Endothelial cell of umbilical vein (primary cell): ENCODE measurements around the gene RNF32. TPM values are rescaled to one million over a fixed set of nuclear protein-coding genes. Genes with fewer than 3 reads are reported as not detected.

ENCODE experiments used
- BruUV-seq: library from RNA; stranded (reverse); fragments of 400-500 nt; replicated peaks from 2 replicates; lab custom pipeline; 2021; lab: Mats Ljungman, UMichigan
- CTCF ChIA-PET: fragments of 300-600, 350-600 bp; sonication (Branson Sonifier 250); formaldehyde crosslinking; loops from one replicate; lab custom pipeline; 2021; ENCODE audit warnings: antibody characterized with exemption, inconsistent platforms; lab: Charles Lee
- POLR2A ChIA-PET: fragments of 300-600, 350-600 bp; sonication (Branson Sonifier 250); formaldehyde crosslinking; loops from one replicate; lab custom pipeline; 2021; ENCODE audit warnings: antibody characterized with exemption, inconsistent platforms; lab: Charles Lee
- DNase-seq: peaks from one replicate; pipeline ENCODE4 v3.0.0-alpha.2; 2011; ENCODE audit warnings: low read depth, low spot score
- FAIRE-seq: peaks from 2 replicates; lab custom pipeline; 2011; peaks lifted over from hg19 to GRCh38; lab: Jason Lieb, UNC
- H2AFZ ChIP-seq: 2 replicates; pipeline ENCODE4 v1.6.0; 2012; ENCODE audit warnings: low read depth, low read length, control low read depth, inconsistent platforms
- H3K27ac ChIP-seq: 2 replicates; pipeline ENCODE4 v1.5.1; 2011; ENCODE audit warnings: low read depth, mild to moderate bottlenecking, control low read depth, low read length, moderate library complexity; ENCODE audit not compliant: insufficient read depth
- H3K27me3 ChIP-seq, 2 experiments: 2 replicates each; pipeline versions ENCODE4 v1.6.0 to v1.6.1; 2011; ENCODE audit warnings: low read length in 2 of 2, mixed read lengths in 1 of 2; ENCODE audit not compliant: control insufficient read depth in 2 of 2, insufficient read depth in 2 of 2
- H3K36me3 ChIP-seq, 2 experiments: 2 replicates in 1 of 2; 3 replicates in 1 of 2; pipeline ENCODE4 v1.5.1; 2011; ENCODE audit warnings: low read length in 2 of 2, mild to moderate bottlenecking in 1 of 2, moderate library complexity in 1 of 2; ENCODE audit not compliant: control insufficient read depth in 2 of 2, insufficient read depth in 2 of 2; ENCODE audit errors: extremely low read depth in 1 of 2
- H3K4me1 ChIP-seq: 3 replicates; pipeline ENCODE4 v1.5.1; 2011; ENCODE audit warnings: mild to moderate bottlenecking, low read length; ENCODE audit not compliant: control insufficient read depth, insufficient read depth; ENCODE audit errors: extremely low read depth
- H3K4me2 ChIP-seq: 2 replicates; pipeline ENCODE4 v1.6.1; 2011; ENCODE audit warnings: low read length, control low read depth, mixed read lengths; ENCODE audit not compliant: insufficient read depth
- H3K4me3 ChIP-seq, 3 experiments: fragments of 200-600 bp in 1 of 3; sonication (generic), shearing (Covaris generic) in 1 of 3; replicated peaks in 1 of 3; 2 replicates each; pipeline ENCODE4 v1.5.1; 2011 to 2016; ENCODE audit warnings: control low read depth in 3 of 3, low read length in 3 of 3, mild to moderate bottlenecking in 2 of 3, inconsistent platforms in 1 of 3, low read depth in 1 of 3, moderate library complexity in 1 of 3; ENCODE audit not compliant: insufficient read depth in 1 of 3
- H3K79me2 ChIP-seq: 2 replicates; pipeline ENCODE4 v1.6.0; 2012; ENCODE audit warnings: low read length, inconsistent platforms; ENCODE audit not compliant: control insufficient read depth, insufficient read depth
- H3K9ac ChIP-seq: replicated peaks from 2 replicates; pipeline ENCODE3; 2011; ENCODE audit warnings: low read length, control low read depth; ENCODE audit not compliant: insufficient read depth; ENCODE audit errors: extremely low read depth
- H3K9me1 ChIP-seq: replicated peaks from 3 replicates; pipeline ENCODE4 v1.6.0; 2011; ENCODE audit warnings: mild to moderate bottlenecking, low read length; ENCODE audit not compliant: control insufficient read depth, insufficient read depth; ENCODE audit errors: extremely low read depth
- H3K9me3 ChIP-seq: replicated peaks from 2 replicates; pipeline ENCODE4 v1.5.1; 2012; ENCODE audit warnings: low read length, inconsistent platforms; ENCODE audit not compliant: control insufficient read depth, insufficient read depth
- H4K20me1 ChIP-seq: replicated peaks from 2 replicates; pipeline ENCODE3; 2011; ENCODE audit warnings: mild to moderate bottlenecking, low read length; ENCODE audit not compliant: control insufficient read depth, insufficient read depth; ENCODE audit errors: extremely low read depth
- EZH2 ChIP-seq: IDR thresholded peaks from 2 replicates; pipeline ENCODE4 v1.6.1; 2012; ENCODE audit warnings: borderline replicate concordance, low read depth, mild to moderate bottlenecking, moderate library complexity, low read length, inconsistent platforms; ENCODE audit not compliant: severe bottlenecking
- FOS ChIP-seq: IDR thresholded peaks from 2 replicates; pipeline ENCODE4 v1.6.1; 2011; ENCODE audit warnings: mild to moderate bottlenecking, low read length, moderate library complexity, borderline replicate concordance; ENCODE audit not compliant: insufficient read depth
- GATA2 ChIP-seq: IDR thresholded peaks from 2 replicates; pipeline ENCODE4 v1.7.0; 2011; ENCODE audit warnings: low read depth, mild to moderate bottlenecking, moderate library complexity, mixed read lengths, low read length; ENCODE audit not compliant: insufficient read length, insufficient read depth
- JUN ChIP-seq: IDR thresholded peaks from 2 replicates; pipeline ENCODE4 v1.6.1; 2011; ENCODE audit warnings: borderline replicate concordance, low read depth; ENCODE audit not compliant: insufficient read length, insufficient read depth
- MAX ChIP-seq: IDR thresholded peaks from 2 replicates; pipeline ENCODE4 v1.6.1; 2011; ENCODE audit not compliant: insufficient read depth, insufficient read length
- MYC ChIP-seq: IDR thresholded peaks from one replicate; pipeline ENCODE4 v1.6.1; 2011; ENCODE audit warnings: mild to moderate bottlenecking, low read depth, low read length
- POLR2A ChIP-seq: IDR thresholded peaks from 2 replicates; pipeline ENCODE4 v1.6.1; 2012; ENCODE audit warnings: low read depth, mild to moderate bottlenecking, control low read depth, low read length
- POLR2AphosphoS5 ChIP-seq: IDR thresholded peaks from 2 replicates; pipeline ENCODE4 v1.6.1; 2012; ENCODE audit warnings: low read depth, mild to moderate bottlenecking, control low read depth, low read length, moderate library complexity; ENCODE audit not compliant: insufficient read depth
- dilution Hi-C: fragments of 300-500 bp; cut with MboI; formaldehyde crosslinking; loops from one replicate; pipeline ENCODE4 v1.15.0; 2019; ENCODE audit warnings: low sequenced_read_pairs; ENCODE audit not compliant: extremely low pct_ligation_motif_present
- intact Hi-C: fragments of 100-400 bp; cut with micrococcal nuclease; formaldehyde crosslinking; loops from one replicate; pipeline ENCODE4 v1.10.0; 2022
- polyA plus RNA-seq, 4 experiments: library from polyadenylated mRNA; depleted of rRNA in 3 of 4; stranded (reverse) in 3 of 4; unstranded in 1 of 4; fragments of >200 nt; gene quantifications; 2 replicates each; pipeline versions ENCODE4 v1.2.1 to v1.2.3, GENCODE V29; 2011 to 2012; ENCODE audit warnings: missing spikeins in 1 of 4
- total RNA-seq: library from RNA; stranded (reverse); gene quantifications from 2 replicates; pipeline ENCODE4 v1.2.3, GENCODE V29; 2021
- TF ChIP-seq, protein P1 (sequence below), 2 donors: IDR thresholded peaks; 1 replicate in 1 of 2; 2 replicates in 1 of 2; pipeline ENCODE4 v1.5.1; 2011; ENCODE audit warnings: low read length in 2 of 2, mild to moderate bottlenecking in 2 of 2, moderate library complexity in 2 of 2, control low read depth in 1 of 2, inconsistent platforms in 1 of 2, low read depth in 1 of 2; ENCODE audit not compliant: insufficient read depth in 1 of 2; ENCODE audit errors: extremely low read depth in 1 of 2

The RNF32 gene
- total and polyA plus RNA-seq, 2 donors (not counting 3 experiments of a cell fraction or from before 2014, with no cell fraction given), result 0.14 TPM; not detected in 1

DNA sequence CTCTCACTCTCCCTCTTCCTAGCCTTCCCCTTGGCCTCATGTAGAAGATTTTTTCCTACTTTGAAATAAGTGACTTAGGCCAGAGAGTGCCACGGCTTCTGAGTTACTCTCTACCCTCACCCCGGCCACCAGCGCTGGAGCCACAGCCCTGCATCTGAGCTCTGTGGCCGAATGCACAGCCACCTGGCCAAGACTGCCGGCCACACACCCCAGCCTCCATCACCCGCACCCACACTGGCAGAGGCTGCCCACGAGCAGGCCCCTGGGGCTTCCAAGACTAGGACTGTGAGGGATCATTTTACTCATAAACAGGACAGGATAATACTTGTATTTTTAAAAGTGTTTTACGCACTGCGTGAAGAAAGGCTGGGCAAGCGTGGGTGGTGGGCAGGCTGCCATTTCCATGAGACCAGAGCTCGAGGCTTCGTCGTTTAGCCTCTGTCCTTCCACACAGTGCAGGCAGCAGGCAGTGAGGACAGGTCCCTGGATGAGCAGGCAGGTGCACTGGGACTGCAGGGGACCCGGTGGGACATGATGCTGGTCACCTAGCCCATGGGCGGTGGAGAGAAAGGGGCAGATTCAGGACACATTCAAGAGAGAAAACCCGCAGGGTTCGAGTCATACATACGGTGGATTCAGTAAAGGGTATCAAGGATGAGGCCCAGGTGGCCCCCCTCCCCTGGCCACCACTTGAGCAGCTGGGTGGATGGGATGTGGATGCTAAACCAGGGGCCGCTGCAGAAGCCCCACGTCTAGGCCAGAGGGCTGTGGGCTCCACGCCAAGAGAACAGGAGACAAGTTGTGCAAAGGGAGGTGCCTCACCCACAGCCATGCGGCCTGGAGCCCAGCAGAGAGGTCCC is 35.5 kb upstream of the RNF32 start:
- H3K9me1 ChIP-seq, result no peaks in the 10 kb centered on the region
- H2AFZ ChIP-seq, result no peak overlapping the region
- no peak overlapping the region for H3K9ac ChIP-seq
- intact Hi-C loops, result loop anchor here (10.0 kb wide), 1 partner anchor 130 kb away; no protein-coding TSS in a partner anchor
- no peaks in the 10 kb centered on the region for H4K20me1 ChIP-seq
- no peak overlapping the region for H3K27ac ChIP-seq
- peaks cover 14% of the 10 kb centered on the region for H3K4me1 ChIP-seq
- BruUV-seq, result no TSS peak
- no peaks in the 10 kb centered on the region for H3K9me3 ChIP-seq
- ChIA-PET POLR2A (no interaction called here), CTCF (no interaction called here)
- H3K4me2 ChIP-seq, result no peak overlapping the region
- no peaks in the 10 kb centered on the region for H3K36me3 ChIP-seq
- DNase-seq, result no peak
- H3K27me3 ChIP-seq, result no peaks in the 10 kb centered on the region
- no peak overlapping the region for H3K4me3 ChIP-seq
- FAIRE-seq, result no peak
- dilution Hi-C loops, result no loop called here
- no peak for TF ChIP-seq MYC
- no peak for TF ChIP-seq JUN
- TF ChIP-seq, protein P1, sequence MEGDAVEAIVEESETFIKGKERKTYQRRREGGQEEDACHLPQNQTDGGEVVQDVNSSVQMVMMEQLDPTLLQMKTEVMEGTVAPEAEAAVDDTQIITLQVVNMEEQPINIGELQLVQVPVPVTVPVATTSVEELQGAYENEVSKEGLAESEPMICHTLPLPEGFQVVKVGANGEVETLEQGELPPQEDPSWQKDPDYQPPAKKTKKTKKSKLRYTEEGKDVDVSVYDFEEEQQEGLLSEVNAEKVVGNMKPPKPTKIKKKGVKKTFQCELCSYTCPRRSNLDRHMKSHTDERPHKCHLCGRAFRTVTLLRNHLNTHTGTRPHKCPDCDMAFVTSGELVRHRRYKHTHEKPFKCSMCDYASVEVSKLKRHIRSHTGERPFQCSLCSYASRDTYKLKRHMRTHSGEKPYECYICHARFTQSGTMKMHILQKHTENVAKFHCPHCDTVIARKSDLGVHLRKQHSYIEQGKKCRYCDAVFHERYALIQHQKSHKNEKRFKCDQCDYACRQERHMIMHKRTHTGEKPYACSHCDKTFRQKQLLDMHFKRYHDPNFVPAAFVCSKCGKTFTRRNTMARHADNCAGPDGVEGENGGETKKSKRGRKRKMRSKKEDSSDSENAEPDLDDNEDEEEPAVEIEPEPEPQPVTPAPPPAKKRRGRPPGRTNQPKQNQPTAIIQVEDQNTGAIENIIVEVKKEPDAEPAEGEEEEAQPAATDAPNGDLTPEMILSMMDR (IDR thresholded peaks at IDR 0.05; ENCODE audit: extremely low read depth in 1 of 2, insufficient read depth in 1 of 2, low read depth in 1 of 2, low read length in 2 of 2), result no peak
- TF ChIP-seq GATA2, result no peak
- TF ChIP-seq MAX, result no peak
- TF ChIP-seq POLR2AphosphoS5, result no peak
- TF ChIP-seq FOS, result no peak
- no peak for TF ChIP-seq POLR2A
- no peak for TF ChIP-seq EZH2
- H3K79me2 ChIP-seq, result no peaks in the 10 kb centered on the region
